Measurements from ENCODE around the gene CLDN17.

Gene CLDN17

GRCh38 chr21:30116479-30116878, 50.1 kb downstream of the CLDN17 start:
- no peak for DNase-seq

Data from effector CD8-positive, alpha-beta T cell (primary cell).